ENCODE results near the gene GCA.

DNA sequence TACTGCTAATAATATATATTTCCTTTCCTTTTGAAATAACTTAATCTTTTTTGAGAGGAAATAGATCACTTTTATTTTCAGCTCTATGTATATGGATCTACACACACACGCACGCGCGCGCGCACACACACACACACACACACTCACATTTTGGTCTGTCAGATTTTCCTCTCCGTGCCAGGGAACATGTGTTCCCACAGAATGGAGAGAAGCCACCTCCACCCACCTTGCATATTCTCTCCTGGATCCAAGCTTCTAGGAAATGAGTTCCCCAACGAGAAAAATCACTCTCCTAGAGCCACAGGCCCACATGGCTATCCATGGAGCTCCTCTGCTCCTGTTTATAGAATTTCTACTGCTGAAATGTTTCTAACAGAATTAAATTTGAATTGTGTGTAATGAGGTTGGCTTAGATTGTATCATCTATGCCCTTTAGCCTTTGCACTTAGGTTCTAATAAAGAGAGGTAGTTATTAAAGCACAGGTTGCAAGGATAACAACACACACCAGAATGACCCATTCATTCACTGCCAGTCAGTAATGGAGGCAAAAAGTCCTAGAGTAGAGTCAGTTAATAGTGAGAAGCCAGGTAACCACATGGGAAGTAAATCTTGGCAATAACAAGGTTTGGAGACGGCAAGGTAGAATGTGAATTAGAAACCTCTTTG is 45.1 kb upstream of the GCA start:
- TF ChIP-seq, protein P1, sequence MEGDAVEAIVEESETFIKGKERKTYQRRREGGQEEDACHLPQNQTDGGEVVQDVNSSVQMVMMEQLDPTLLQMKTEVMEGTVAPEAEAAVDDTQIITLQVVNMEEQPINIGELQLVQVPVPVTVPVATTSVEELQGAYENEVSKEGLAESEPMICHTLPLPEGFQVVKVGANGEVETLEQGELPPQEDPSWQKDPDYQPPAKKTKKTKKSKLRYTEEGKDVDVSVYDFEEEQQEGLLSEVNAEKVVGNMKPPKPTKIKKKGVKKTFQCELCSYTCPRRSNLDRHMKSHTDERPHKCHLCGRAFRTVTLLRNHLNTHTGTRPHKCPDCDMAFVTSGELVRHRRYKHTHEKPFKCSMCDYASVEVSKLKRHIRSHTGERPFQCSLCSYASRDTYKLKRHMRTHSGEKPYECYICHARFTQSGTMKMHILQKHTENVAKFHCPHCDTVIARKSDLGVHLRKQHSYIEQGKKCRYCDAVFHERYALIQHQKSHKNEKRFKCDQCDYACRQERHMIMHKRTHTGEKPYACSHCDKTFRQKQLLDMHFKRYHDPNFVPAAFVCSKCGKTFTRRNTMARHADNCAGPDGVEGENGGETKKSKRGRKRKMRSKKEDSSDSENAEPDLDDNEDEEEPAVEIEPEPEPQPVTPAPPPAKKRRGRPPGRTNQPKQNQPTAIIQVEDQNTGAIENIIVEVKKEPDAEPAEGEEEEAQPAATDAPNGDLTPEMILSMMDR (conservative IDR thresholded peaks at IDR 0.05; ENCODE audit: low read depth, low read length): no peak
- no peak for TF ChIP-seq EZH2 (IDR thresholded peaks at IDR 0.05; ENCODE audit: borderline replicate concordance, low read depth, low read length, poor library complexity, severe bottlenecking)
